CD4-positive, alpha-beta T cell treated with Interleukin-15 for 4 hours (primary cell): ENCODE measurements around the gene LMO2.

Experiments
- DNase-seq: peaks from one replicate; pipeline ENCODE4 v3.0.0-alpha.2; 2020; ENCODE audit warnings: low spot score

The LMO2 gene

GRCh38 chr11:33913991-33914390, 22.1 kb upstream of the LMO2 start:
- DNase-seq = no peak

- no peak for DNase-seq
Measured at GRCh38 chr11:33912405-33913361, 20.8 kb upstream of the LMO2 start.

DNA sequence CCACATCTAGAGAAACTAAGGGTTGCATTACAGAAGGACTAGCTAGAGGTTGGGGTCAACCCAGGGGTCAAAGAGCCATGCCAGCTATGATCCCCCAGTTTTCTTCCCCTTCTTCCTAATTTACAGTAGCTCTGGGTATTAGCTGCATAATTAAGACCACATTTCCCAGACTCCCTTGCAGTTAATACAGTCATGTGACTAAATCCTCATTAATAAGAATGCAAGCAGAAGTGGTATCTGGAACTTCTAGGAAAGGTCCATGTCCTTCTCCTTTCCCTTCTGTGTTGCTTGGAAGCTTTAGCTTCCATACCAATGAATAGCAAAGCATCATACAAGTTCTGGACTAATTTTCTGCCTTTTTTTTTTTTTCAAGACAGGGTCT, 19.1 kb upstream of the LMO2 start:
- DNase-seq = no peak

GRCh38 chr11:33910296-33910957, 18.6 kb upstream of the LMO2 start:
- no peak for DNase-seq

DNA sequence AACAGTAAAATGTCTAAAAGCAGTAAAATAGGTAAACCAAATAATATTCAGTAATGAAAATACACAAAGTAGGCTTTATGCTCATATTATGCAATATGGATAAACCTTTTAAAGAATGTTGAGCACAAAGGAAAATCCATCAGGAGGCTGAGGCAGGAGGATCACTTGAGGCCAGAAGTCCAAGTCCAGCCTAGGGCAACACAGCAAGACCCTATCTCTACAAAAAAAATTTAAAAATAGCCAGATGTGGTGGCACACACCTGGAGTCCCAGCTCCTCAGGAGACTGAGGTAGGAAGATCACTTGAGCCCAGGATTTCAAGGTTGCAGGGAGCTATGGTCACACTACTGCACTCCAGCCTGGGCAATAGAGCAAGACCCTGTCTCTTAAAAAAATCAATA, 17.7 kb upstream of the LMO2 start:
- no peak for DNase-seq

DNA sequence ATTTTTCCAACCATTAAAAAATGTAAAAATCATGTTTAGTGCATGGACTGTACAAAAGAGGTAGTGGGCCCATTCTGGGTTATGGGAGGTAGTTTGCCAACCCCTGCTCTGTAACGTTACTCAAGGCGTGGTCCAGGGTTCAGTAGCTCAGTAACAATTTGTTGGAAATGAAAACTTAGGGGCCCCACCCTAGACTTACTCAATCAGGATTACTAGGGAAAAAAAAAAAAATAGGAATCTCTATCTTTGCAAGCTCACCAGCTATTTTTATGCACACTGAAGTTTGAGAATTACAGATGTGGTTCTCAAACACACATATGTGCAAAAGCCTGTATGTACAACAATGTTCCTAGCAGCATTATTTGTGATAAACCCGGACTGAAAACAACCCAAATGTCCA, 17.3 kb upstream of the LMO2 start:
- no peak for DNase-seq

DNA sequence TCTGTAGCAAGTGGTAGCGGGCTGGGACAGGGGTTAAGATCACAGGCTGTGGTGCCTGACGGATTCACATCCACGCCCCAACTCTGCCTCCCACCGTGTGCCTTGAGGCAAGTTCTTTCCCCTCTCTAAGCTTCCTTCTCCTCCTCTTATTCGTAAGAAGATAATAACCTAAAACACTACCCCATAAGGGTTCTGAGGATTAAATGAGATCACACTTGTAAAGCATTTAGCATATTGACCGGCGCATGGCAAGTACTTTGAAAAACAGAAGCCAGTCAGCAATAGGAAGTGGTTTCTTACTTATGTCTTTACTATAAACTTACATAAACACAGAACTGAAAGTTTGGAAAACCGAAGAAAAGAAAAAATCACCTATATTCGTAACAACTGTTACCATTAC, 15.5 kb upstream of the LMO2 start:
- DNase-seq = no peak

GRCh38 chr11:33906484-33907186, 14.8 kb upstream of the LMO2 start:
- no peak for DNase-seq

- no peak for DNase-seq
Measured at GRCh38 chr11:33904102-33904501, 12.2 kb upstream of the LMO2 start.

DNA sequence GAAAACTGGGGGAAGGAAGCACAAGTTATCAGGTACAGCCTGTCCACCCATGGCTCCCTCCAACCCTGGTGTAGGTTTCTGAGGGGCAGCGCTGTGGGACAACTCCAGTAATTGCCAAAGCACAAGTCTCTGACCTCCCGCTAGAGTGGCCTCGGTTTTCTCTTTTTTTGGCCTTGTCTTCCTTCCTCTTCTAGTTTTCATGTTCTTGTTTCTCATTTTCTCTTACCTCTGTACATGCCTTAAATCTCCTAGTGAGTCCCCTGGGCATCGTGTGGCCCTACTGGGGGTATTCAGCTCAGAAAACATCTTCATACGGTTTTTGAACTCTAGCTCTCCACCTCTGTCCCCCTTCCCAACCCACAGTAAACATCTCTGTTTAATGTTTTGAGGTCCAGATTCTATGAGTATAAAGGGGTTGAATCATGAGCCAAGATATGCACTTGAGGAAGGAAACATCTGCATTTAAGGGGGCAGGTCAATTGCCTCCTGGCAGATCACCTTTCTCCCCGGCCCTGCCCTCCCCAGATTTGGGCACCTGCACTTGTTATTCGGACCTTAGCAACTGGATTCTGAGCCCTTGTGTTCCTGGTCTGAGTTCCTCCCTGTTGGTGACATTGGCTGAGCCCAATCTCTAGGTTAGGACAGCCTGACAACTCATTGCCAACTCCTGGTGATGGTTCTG, 8.4 kb upstream of the LMO2 start:
- DNase-seq = no peak

DNA sequence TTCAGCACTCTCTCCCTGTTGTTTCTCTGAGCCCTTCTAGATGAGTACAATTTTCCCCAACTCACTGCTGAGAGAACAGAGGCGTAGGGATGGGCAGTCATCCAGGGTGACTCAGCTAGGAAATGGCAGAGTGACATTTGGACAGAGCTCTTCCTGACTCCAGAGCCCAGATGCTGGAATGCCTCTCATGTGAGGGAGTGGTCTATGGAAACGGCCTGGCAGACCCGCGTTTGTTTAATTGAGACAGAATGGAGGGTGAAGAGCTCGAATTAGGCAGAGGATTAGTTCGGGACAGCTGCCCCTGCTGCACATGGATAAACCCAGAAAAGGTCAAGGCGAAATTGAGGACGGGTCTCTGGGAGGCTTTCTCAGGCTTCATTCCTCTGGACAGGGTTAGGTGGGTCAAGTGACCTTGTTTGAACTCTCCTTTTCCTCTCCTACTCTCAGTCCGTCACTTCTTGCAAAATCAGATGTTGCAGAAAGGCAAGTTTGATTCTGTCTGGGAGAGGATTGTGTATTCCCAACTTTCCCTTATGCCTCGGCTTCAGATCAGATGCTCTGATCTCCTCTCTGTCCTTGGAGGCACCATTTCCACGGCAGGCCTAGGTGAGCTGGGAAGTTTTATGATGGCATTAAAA, 7.6 kb upstream of the LMO2 start:
- DNase-seq = no peak

DNA sequence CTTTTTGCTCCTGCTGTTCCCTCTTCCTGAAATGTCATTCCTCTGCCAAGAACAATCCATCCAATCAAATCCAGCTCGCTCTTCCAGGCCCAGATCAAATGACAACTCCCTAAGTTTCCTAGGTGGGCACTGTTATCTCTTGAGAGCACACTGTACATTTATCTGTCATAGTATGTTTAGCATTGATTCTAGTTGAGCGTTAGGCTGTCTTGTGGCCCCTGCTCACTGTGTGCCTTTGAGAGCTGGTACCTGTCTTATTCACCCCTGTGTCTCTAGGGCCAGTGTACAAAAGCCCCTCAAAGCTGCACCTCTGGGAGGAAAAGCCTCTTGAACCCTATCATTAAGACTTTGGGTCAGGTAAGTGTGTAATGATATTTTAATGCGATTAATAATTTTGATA, 7.1 kb upstream of the LMO2 start:
- DNase-seq = no peak

DNA sequence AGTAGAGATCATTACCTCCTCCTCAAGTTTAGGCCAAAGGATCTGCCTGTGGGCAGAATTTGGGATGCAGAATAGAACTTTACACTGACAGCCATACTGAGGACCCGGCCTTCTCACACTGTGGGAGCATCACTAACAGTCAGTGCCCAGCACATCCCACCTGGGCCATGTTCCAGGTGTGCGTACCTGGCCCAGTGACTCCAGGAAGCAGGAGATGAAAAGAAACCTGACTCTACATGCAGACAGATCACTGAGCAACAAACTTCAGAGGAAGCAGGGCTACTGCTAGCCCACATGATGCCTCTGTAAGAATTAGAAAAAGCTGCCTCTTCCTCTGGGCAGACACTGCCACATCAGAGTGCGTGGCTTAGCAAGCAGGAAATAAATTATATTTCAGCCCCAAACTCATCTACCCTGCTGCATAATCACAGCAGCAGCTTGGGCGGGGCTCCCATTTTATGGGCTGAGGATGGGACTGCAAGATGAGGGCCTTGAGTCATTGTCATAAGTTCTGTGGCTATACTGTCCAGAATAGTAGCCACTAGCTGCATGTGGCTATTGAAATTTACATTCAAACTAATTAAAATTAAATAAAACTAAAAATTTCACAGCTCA, 6.0 kb upstream of the LMO2 start:
- no peak for DNase-seq

DNA sequence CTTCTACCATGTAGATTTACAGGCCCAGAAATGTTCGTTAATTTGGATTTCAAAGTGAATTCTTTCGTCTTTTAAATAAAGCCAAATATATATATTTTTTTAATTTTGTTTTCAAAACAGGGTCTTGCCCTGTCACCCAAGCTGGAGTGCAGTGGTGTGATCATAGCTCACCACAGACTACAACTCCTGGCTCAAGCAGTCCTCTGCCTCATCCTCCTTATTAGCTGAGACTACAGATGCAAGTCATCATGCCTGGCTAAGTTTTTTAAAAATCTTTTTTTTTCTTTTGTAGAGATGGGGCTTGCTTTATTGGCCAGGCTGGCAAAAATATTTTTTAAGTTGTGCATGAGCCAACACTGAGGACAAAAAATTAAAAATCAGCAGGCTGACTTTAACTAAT, 5.0 kb upstream of the LMO2 start:
- no peak for DNase-seq

DNA sequence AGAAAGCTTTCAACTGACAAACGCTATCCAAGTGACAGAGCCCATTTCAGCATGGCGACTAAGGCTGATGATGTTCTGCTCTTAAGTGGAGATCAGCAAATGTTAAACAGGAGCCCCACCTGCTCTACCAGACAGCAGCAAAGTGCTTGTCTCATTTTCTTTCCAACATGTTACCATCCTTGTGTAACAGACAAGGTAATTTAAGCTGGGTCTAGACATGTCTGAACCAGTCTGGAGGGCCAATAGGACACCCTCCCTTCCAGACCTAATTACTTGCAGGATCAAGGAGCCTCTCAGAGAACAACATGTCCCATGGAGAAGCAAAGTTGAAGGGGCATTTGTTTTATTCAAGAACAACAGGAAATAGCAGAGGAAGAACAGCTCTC, 3.9 kb upstream of the LMO2 start:
- DNase-seq = no peak

DNA sequence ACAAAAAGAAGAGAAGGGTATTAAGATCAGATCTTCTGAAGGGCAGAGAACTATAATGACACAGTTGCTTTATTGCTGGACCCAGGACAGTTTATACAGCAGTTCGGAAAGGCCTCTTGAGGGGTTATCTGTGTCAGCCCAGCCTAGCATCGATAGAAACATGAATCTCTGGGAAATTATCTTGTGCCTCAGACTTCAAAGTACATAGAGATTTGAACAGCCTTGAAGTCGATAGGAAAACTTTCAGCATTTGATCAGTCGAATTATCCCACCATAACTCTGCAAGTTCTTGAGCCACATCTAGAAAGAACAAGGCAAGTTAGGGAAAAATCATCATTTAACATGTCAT, 2.5 kb upstream of the LMO2 start:
- DNase-seq = no peak

DNA sequence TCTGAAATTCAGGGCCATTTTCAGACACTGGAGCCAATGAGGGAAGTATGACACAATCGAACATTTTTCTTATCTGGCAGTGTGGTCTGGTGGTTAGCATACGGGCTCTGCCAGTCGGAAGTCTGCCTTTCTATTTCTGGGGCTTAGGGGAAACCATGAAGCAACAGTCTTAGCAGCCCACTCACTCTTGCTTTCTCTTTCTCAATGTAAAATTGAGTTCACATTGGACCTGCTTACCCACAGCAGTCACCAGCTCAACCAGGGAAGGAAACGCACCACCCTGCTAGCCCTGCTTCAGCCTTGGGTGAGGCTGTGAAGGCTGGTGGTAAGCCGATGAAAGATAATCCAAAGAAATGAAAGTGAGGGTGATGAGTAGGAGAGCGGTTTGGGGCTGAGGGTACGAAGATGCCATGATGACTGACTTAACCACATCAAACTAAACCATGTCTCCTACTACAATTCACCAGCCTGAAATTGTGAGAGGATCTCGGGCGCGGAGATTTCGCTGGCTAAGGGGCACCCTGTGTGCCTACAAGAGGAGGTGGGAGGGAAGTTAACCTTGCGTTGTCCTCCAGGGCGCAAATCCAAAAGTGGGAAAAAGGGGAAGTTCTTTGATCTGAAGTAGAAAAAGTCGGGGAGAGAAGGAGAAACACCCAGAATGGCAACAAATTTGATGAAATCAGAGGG, 2.0 kb upstream of the LMO2 start:
- peak; percentile 57 for DNase-seq

- no peak for DNase-seq
Measured at GRCh38 chr11:33892906-33893594, 1.2 kb upstream of the LMO2 start.

DNA sequence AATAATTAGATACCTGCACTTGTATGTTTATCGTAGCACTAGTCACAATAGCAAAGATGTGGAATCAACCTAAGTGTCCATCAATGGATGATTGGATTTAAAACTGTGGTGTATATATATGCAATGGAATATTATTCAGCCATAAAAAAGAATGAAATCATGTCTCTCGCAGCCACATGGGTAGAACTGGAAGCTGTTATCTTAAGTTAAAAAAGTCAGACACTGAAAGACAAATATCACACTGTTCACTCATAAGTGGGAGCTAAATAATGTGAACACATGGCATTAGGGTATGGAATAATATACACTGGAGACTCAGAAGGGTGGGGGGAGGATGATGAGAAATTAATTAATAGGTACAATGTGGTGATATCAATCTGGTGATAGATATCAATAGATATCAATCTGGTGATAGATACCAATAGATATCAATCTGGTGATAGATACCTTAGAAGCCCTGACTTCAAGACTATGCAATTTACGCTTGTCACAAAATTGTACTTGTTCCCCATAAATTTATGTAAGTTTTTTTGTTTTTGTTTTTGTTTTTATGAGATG, 2.0 kb downstream of the LMO2 start:
- DNase-seq = no peak

GRCh38 chr11:33889296-33889695, 2.6 kb downstream of the LMO2 start:
- no peak for DNase-seq
